Hepatocyte (in vitro differentiated cells): Measurements from ENCODE around the gene SCAF1. TPM values are rescaled to one million over a fixed set of nuclear protein-coding genes. Genes with fewer than 3 reads are reported as not detected.

Source experiments
- DNase-seq: peaks from one replicate; pipeline ENCODE4 v3.0.0-alpha.2; 2016; ENCODE audit warnings: low spot score
- H2AFZ ChIP-seq: fragments of 200-600 bp; sonication (generic); 2 replicates; pipeline ENCODE4 v1.6.0; 2016; ENCODE audit warnings: antibody characterized with exemption, mild to moderate bottlenecking
- H3K27ac ChIP-seq: fragments of 200-600 bp; sonication (generic); 2 replicates; pipeline ENCODE4 v1.5.1; 2016; ENCODE audit warnings: mild to moderate bottlenecking
- H3K27me3 ChIP-seq: fragments of 200-600 bp; sonication (generic); 2 replicates; pipeline ENCODE4 v1.6.1; 2016
- H3K36me3 ChIP-seq: fragments of 200-600 bp; sonication (generic); replicated peaks from 2 replicates; pipeline ENCODE4 v1.5.1; 2016; ENCODE audit warnings: low read depth; ENCODE audit not compliant: insufficient read depth
- H3K4me1 ChIP-seq: fragments of 200-600 bp; sonication (generic); 2 replicates; pipeline ENCODE4 v1.5.1; 2016; ENCODE audit warnings: mild to moderate bottlenecking, moderate library complexity; ENCODE audit not compliant: insufficient read depth
- H3K4me2 ChIP-seq: fragments of 200-600 bp; sonication (generic); 2 replicates; pipeline ENCODE4 v1.6.0; 2016
- H3K4me3 ChIP-seq: fragments of 200-600 bp; sonication (generic); 2 replicates; pipeline ENCODE4 v1.5.1; 2016; ENCODE audit warnings: mild to moderate bottlenecking
- H3K79me2 ChIP-seq: fragments of 200-600 bp; sonication (generic); 2 replicates; pipeline ENCODE4 v1.6.0; 2017; ENCODE audit warnings: mild to moderate bottlenecking
- H3K9me2 ChIP-seq: fragments of 200-600 bp; sonication (generic); replicated peaks from 2 replicates; pipeline ENCODE4 v1.6.0; 2017; ENCODE audit warnings: mild to moderate bottlenecking; ENCODE audit not compliant: insufficient read depth
- H3K9me3 ChIP-seq: fragments of 200-600 bp; sonication (generic); 2 replicates; pipeline ENCODE4 v1.5.1; 2016; ENCODE audit warnings: low read depth, mild to moderate bottlenecking
- H4K20me1 ChIP-seq: fragments of 200-600 bp; sonication (generic); 2 replicates; pipeline ENCODE4 v1.6.0; 2016; ENCODE audit warnings: mild to moderate bottlenecking; ENCODE audit not compliant: insufficient read depth, poor library complexity, severe bottlenecking
- EZH2 ChIP-seq: fragments of 200-600 bp; sonication (generic); IDR thresholded peaks from 2 replicates; pipeline ENCODE4 v1.6.1; 2016; ENCODE audit warnings: antibody characterized with exemption, mild to moderate bottlenecking, borderline replicate concordance
- EZH2phosphoT487 ChIP-seq: fragments of 200-600 bp; sonication (generic); IDR thresholded peaks from one replicate; pipeline ENCODE4 v1.6.1; 2018; ENCODE audit warnings: antibody characterized with exemption, mild to moderate bottlenecking, low read depth, moderate library complexity; ENCODE audit not compliant: unreplicated experiment, severe bottlenecking
- WGBS: methylation state at CpG from one replicate; pipeline ENCODE4 v1.1.6; 2016; ENCODE audit warnings: low lambda C conversion rate; ENCODE audit errors: missing lambda C conversion rate; 5-methylcytosine and 5-hydroxymethylcytosine counted together
- polyA plus RNA-seq: library from polyadenylated mRNA; unstranded; fragments of >200 nt; fragmentation: Nextera tagmentation; extraction: Ambion mirVana; gene quantifications from 2 replicates; pipeline ENCODE4 v1.2.1, GENCODE V29; 2016
- total RNA-seq: library from RNA; depleted of rRNA; stranded (reverse); fragments of >200 nt; gene quantifications from 2 replicates; pipeline ENCODE4 v1.2.3, GENCODE V29; 2014
- TF ChIP-seq, protein P1 (sequence below): fragments of 200-600 bp; sonication (generic); IDR thresholded peaks from 2 replicates; pipeline ENCODE4 v1.5.1; 2016; ENCODE audit warnings: antibody characterized with exemption, mild to moderate bottlenecking; ENCODE audit not compliant: poor library complexity

Gene SCAF1
- total and polyA plus RNA-seq, 2 experiments from 2014 or later, result 12.6 to 18.6 TPM

- Histone ChIP-seq H3K36me3 (no peaks in the 10 kb centered on the region), H3K4me3 (peak overlapping the region; percentile 38), H2AFZ (peak overlapping the region; percentile 20), H3K79me2 (peaks cover 37% of the 10 kb centered on the region), H3K27ac (peak overlapping the region; percentile 62), H4K20me1 (no peaks in the 10 kb centered on the region), H3K27me3 (no peaks in the 10 kb centered on the region), H3K4me1 (peaks cover 12% of the 10 kb centered on the region), H3K9me3 (no peaks in the 10 kb centered on the region), H3K4me2 (peak overlapping the region; percentile 90), H3K9me2 (no peaks in the 10 kb centered on the region)
- WGBS, result 0% methylated on average over 8 of the region's 9 CpGs
- no peak for DNase-seq
- no peak for TF ChIP-seq EZH2
- TF ChIP-seq, protein P1, sequence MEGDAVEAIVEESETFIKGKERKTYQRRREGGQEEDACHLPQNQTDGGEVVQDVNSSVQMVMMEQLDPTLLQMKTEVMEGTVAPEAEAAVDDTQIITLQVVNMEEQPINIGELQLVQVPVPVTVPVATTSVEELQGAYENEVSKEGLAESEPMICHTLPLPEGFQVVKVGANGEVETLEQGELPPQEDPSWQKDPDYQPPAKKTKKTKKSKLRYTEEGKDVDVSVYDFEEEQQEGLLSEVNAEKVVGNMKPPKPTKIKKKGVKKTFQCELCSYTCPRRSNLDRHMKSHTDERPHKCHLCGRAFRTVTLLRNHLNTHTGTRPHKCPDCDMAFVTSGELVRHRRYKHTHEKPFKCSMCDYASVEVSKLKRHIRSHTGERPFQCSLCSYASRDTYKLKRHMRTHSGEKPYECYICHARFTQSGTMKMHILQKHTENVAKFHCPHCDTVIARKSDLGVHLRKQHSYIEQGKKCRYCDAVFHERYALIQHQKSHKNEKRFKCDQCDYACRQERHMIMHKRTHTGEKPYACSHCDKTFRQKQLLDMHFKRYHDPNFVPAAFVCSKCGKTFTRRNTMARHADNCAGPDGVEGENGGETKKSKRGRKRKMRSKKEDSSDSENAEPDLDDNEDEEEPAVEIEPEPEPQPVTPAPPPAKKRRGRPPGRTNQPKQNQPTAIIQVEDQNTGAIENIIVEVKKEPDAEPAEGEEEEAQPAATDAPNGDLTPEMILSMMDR, result peak; percentile 8
- TF ChIP-seq EZH2phosphoT487, result no peak
These were observed 24.1 kb downstream of the SCAF1 start for GRCh38 chr19:49666120-49666444.

DNA sequence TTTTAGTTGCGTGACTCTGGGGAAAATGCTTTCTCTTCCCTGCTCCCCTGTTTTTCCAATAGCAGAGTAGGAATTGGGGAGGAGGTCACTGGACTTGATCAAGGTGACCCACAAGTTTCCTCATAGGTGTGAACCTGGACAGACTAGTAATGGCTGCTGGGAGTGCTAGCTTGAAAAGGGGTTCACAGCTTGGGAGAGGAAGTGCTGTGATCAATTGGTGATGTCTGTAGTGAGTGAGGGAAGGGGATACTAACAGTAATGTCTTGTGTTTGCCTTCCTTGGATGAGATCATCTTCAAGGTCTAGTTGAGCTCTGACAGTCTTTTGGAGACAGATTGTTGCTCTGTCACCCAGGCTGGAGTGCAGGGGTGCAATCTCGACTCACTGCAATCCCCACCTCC, 25.5 kb downstream of the SCAF1 start:
- Histone ChIP-seq H3K79me2 (peaks cover 37% of the 10 kb centered on the region), H3K36me3 (no peaks in the 10 kb centered on the region)

DNA sequence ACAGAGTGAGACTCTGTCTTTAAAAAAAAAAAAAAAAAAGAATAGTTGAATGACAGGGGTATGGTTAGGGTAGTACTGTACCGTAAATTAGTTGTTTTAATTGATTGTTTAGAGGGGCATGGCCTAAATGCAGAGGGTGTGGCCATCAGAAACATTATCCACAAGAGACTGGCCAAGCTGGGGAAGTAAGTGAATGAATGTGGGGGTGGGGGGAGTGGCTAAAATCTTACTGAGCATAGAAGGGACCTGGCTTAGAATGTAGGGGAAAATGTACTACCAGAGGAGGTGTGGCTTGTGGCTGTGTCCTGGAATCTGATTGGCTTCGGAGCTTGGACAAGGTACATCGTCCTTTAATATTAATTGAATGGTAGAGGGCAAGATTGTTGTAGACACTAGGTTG, 27.5 kb downstream of the SCAF1 start:
- Histone ChIP-seq H3K27me3 (no peaks in the 10 kb centered on the region), H4K20me1 (no peaks in the 10 kb centered on the region), H3K36me3 (no peaks in the 10 kb centered on the region), H3K79me2 (peaks cover 25% of the 10 kb centered on the region), H3K9me3 (no peaks in the 10 kb centered on the region), H3K4me1 (peaks cover 11% of the 10 kb centered on the region), H3K4me3 (no peak overlapping the region), H3K27ac (no peak overlapping the region), H3K9me2 (no peaks in the 10 kb centered on the region), H2AFZ (no peak overlapping the region), H3K4me2 (no peak overlapping the region)
- no peak for DNase-seq
- TF ChIP-seq EZH2, result no peak
- TF ChIP-seq EZH2phosphoT487, result no peak
- TF ChIP-seq, protein P1, result no peak
- WGBS, result 94% methylated on average over 3 of the region's 3 CpGs

More for the DNA sequence above, 25.5 kb downstream of the SCAF1 start:
- DNase-seq, result no peak
- TF ChIP-seq EZH2phosphoT487 (no peak), EZH2 (no peak)
- TF ChIP-seq, protein P1, result no peak
- H4K20me1 ChIP-seq, result no peaks in the 10 kb centered on the region
- H3K4me3 ChIP-seq, result no peak overlapping the region
- no peak overlapping the region for H3K27ac ChIP-seq
- WGBS, result 95% methylated on average over 2 of the region's 2 CpGs
- no peaks in the 10 kb centered on the region for H3K9me2 ChIP-seq
- no peaks in the 10 kb centered on the region for H3K27me3 ChIP-seq
- no peaks in the 10 kb centered on the region for H3K9me3 ChIP-seq
- H3K4me2 ChIP-seq, result peak overlapping the region; percentile 90
- H3K4me1 ChIP-seq, result peaks cover 19% of the 10 kb centered on the region
- H2AFZ ChIP-seq, result no peak overlapping the region
